ENCODE measurements around the gene TCP11L2.

The TCP11L2 gene

GRCh38 chr12:106280106-106280505 is 22.4 kb upstream of the TCP11L2 start:
- H3K27ac ChIP-seq (ENCODE audit: low read depth, low read length) = no peak overlapping the region
- H3K27me3 ChIP-seq (ENCODE audit: control insufficient read depth, low read length) = peaks cover 12% of the 10 kb centered on the region
- TF ChIP-seq CTCF (IDR thresholded peaks at IDR 0.05; ENCODE audit: low read depth, low read length, poor library complexity, severe bottlenecking) (no peak), EZH2phosphoT487 (IDR thresholded peaks at IDR 0.05; ENCODE audit: borderline replicate concordance, low read length) (no peak)
- H3K9me2 ChIP-seq (replicated peaks; ENCODE audit: control insufficient read depth, low read length) = no peaks in the 10 kb centered on the region
- no peaks in the 10 kb centered on the region for H3K36me3 ChIP-seq (ENCODE audit: control insufficient read depth, low read length)
- H3F3A ChIP-seq (ENCODE audit: control insufficient read depth, insufficient read depth) = no peaks in the 10 kb centered on the region
- no peaks in the 10 kb centered on the region for H4K20me1 ChIP-seq (ENCODE audit: control insufficient read depth, insufficient read depth, low read depth, low read length)
- no peak overlapping the region for H3K4me2 ChIP-seq (ENCODE audit: low read length)
- H3K4me1 ChIP-seq (ENCODE audit: control insufficient read depth, low read length) = no peaks in the 10 kb centered on the region
- H3K9me3 ChIP-seq (ENCODE audit: control insufficient read depth, insufficient read depth, low read length) = 0 out of 2 replicates have a peak, but pooled peaks cover 3% of the 10 kb centered on the region
- H3K79me2 ChIP-seq (ENCODE audit: control insufficient read depth, low read length) = no peaks in the 10 kb centered on the region
- no peak overlapping the region for H3K4me3 ChIP-seq (ENCODE audit: low read length)

GRCh38 chr12:106281056-106281782 is 21.3 kb upstream of the TCP11L2 start:
- Histone ChIP-seq H3K4me2 (ENCODE audit: low read length) (no peak overlapping the region), H3K9me3 (ENCODE audit: control insufficient read depth, insufficient read depth, low read length) (0 out of 2 replicates have a peak, but pooled peaks cover 3% of the 10 kb centered on the region), H3K36me3 (ENCODE audit: control insufficient read depth, low read length) (no peaks in the 10 kb centered on the region), H3K79me2 (ENCODE audit: control insufficient read depth, low read length) (no peaks in the 10 kb centered on the region), H3F3A (ENCODE audit: control insufficient read depth, insufficient read depth) (no peaks in the 10 kb centered on the region), H3K27me3 (ENCODE audit: control insufficient read depth, low read length) (peaks cover 13% of the 10 kb centered on the region), H3K4me1 (ENCODE audit: control insufficient read depth, low read length) (peaks cover 6% of the 10 kb centered on the region), H3K27ac (ENCODE audit: low read depth, low read length) (no peak overlapping the region), H4K20me1 (ENCODE audit: control insufficient read depth, insufficient read depth, low read depth, low read length) (no peaks in the 10 kb centered on the region), H3K4me3 (ENCODE audit: low read length) (no peak overlapping the region), H3K9me2 (replicated peaks; ENCODE audit: control insufficient read depth, low read length) (no peaks in the 10 kb centered on the region)
- TF ChIP-seq EZH2phosphoT487 (IDR thresholded peaks at IDR 0.05; ENCODE audit: borderline replicate concordance, low read length) = no peak
- no peak for TF ChIP-seq CTCF (IDR thresholded peaks at IDR 0.05; ENCODE audit: low read depth, low read length, poor library complexity, severe bottlenecking)

GRCh38 chr12:106281804-106282203 is 20.7 kb upstream of the TCP11L2 start:
- H3K27me3 ChIP-seq (ENCODE audit: control insufficient read depth, low read length) = peaks cover 13% of the 10 kb centered on the region
- 0 out of 2 replicates have a peak, but pooled peaks cover 3% of the 10 kb centered on the region for H3K9me3 ChIP-seq (ENCODE audit: control insufficient read depth, insufficient read depth, low read length)
- no peaks in the 10 kb centered on the region for H3F3A ChIP-seq (ENCODE audit: control insufficient read depth, insufficient read depth)
- H3K27ac ChIP-seq (ENCODE audit: low read depth, low read length) = no peak overlapping the region
- no peak overlapping the region for H3K4me2 ChIP-seq (ENCODE audit: low read length)
- H3K4me3 ChIP-seq (ENCODE audit: low read length) = no peak overlapping the region
- no peak for TF ChIP-seq EZH2phosphoT487 (IDR thresholded peaks at IDR 0.05; ENCODE audit: borderline replicate concordance, low read length)
- no peak for TF ChIP-seq CTCF (IDR thresholded peaks at IDR 0.05; ENCODE audit: low read depth, low read length, poor library complexity, severe bottlenecking)
- no peaks in the 10 kb centered on the region for H4K20me1 ChIP-seq (ENCODE audit: control insufficient read depth, insufficient read depth, low read depth, low read length)
- peaks cover 7% of the 10 kb centered on the region for H3K4me1 ChIP-seq (ENCODE audit: control insufficient read depth, low read length)
- H3K9me2 ChIP-seq (replicated peaks; ENCODE audit: control insufficient read depth, low read length) = no peaks in the 10 kb centered on the region
- no peaks in the 10 kb centered on the region for H3K36me3 ChIP-seq (ENCODE audit: control insufficient read depth, low read length)
- no peaks in the 10 kb centered on the region for H3K79me2 ChIP-seq (ENCODE audit: control insufficient read depth, low read length)

All from DOHH2 (cell line).